NB4 (cell line): Measurements from ENCODE around the gene TTLL5.

Source experiments
- MAX ChIP-seq: IDR thresholded peaks from 2 replicates; pipeline ENCODE4 v1.6.1; 2011; ENCODE audit warnings: low read depth, low read length
- MYC ChIP-seq: IDR thresholded peaks from 2 replicates; pipeline ENCODE4 v1.6.1; 2011; ENCODE audit warnings: low read depth, low read length
- POLR2A ChIP-seq: IDR thresholded peaks from 2 replicates; pipeline ENCODE4 v1.6.1; 2011; ENCODE audit warnings: mild to moderate bottlenecking; ENCODE audit not compliant: insufficient read length; ENCODE audit errors: extremely low read depth
- TF ChIP-seq, protein P1 (sequence below): IDR thresholded peaks from one replicate; pipeline ENCODE4 v1.5.1; 2012; ENCODE audit warnings: low read depth, low read length

DNA sequence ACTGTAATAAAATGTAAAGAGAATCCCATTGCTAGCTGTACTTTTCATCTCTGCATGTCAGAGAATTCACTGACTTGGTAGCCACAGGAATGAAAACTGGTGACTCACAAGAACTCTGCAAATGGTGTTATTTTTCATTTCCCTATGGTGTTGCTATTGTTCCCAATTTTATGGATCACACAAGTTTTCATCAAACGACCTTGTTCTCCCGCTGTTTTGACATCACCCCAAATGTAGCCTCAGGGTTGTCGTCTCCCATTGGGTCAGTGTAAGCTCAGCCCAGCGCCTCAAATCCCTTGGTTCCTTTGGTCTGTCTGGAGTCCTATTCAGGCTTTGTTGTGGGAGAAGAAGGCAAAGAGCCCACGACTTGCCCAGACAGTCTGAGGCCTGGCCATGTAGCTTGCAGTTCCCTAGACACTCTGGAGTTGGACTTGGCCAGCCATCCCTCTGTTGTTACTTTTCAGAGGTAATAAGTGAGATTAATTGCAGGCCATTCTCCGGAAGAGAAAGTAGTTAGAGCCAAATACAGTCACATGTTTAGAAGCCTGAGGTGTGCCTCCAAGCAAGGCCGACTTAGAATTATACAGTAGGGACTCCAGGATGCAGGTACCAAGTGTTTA lies 161.6 kb downstream of the TTLL5 start:
- TF ChIP-seq, protein P1, sequence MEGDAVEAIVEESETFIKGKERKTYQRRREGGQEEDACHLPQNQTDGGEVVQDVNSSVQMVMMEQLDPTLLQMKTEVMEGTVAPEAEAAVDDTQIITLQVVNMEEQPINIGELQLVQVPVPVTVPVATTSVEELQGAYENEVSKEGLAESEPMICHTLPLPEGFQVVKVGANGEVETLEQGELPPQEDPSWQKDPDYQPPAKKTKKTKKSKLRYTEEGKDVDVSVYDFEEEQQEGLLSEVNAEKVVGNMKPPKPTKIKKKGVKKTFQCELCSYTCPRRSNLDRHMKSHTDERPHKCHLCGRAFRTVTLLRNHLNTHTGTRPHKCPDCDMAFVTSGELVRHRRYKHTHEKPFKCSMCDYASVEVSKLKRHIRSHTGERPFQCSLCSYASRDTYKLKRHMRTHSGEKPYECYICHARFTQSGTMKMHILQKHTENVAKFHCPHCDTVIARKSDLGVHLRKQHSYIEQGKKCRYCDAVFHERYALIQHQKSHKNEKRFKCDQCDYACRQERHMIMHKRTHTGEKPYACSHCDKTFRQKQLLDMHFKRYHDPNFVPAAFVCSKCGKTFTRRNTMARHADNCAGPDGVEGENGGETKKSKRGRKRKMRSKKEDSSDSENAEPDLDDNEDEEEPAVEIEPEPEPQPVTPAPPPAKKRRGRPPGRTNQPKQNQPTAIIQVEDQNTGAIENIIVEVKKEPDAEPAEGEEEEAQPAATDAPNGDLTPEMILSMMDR = no peak
- no peak for TF ChIP-seq POLR2A
- TF ChIP-seq MYC = no peak
- no peak for TF ChIP-seq MAX
